IMR-90 (cell line): ENCODE measurements around the gene ACOD1.

Source experiments
- BHLHE40 ChIP-seq: fragments of 150-350 bp; IDR thresholded peaks from 2 replicates; pipeline ENCODE4 v1.6.1; 2016; ENCODE audit warnings: mild to moderate bottlenecking, low read depth, low read length
- CEBPB ChIP-seq: IDR thresholded peaks from 2 replicates; pipeline ENCODE4 v1.6.1; 2012; ENCODE audit warnings: low read depth, low read length, improper control_type of control experiment
- CHD1 ChIP-seq: IDR thresholded peaks from 2 replicates; pipeline ENCODE4 v1.6.1; 2012; ENCODE audit warnings: low read depth, low read length, improper control_type of control experiment
- FOS ChIP-seq: fragments of 150-350 bp; IDR thresholded peaks from 2 replicates; pipeline ENCODE4 v1.6.1; 2016; ENCODE audit warnings: low read depth, low read length
- MAFK ChIP-seq: IDR thresholded peaks from 2 replicates; pipeline ENCODE4 v1.6.1; 2012; ENCODE audit warnings: low read depth, low read length, improper control_type of control experiment
- MAZ ChIP-seq: IDR thresholded peaks from 2 replicates; pipeline ENCODE4 v1.6.1; 2012; ENCODE audit warnings: low read depth, mild to moderate bottlenecking, low read length, improper control_type of control experiment, moderate library complexity, borderline replicate concordance
- POLR2A ChIP-seq: IDR thresholded peaks from 2 replicates; pipeline ENCODE4 v1.6.1; 2012; ENCODE audit warnings: mild to moderate bottlenecking, low read depth, low read length
- RAD21 ChIP-seq: IDR thresholded peaks from 2 replicates; pipeline ENCODE4 v1.6.1; 2012; ENCODE audit warnings: low read length, improper control_type of control experiment
- RCOR1 ChIP-seq: IDR thresholded peaks from 2 replicates; pipeline ENCODE4 v1.6.1; 2012; ENCODE audit warnings: mild to moderate bottlenecking, low read length, improper control_type of control experiment; ENCODE audit not compliant: insufficient replicate concordance
- RFX5 ChIP-seq: IDR thresholded peaks from 2 replicates; pipeline ENCODE4 v1.8.0; 2012; ENCODE audit warnings: low read depth, mild to moderate bottlenecking, low read length, moderate library complexity
- SMC3 ChIP-seq: fragments of 150-350 bp; IDR thresholded peaks from 2 replicates; pipeline ENCODE4 v1.6.1; 2016; ENCODE audit warnings: low read depth, mild to moderate bottlenecking, antibody characterized with exemption, low read length, moderate library complexity
- TF ChIP-seq, protein P1 (sequence below): conservative IDR thresholded peaks from 2 replicates; pipeline ENCODE4 v1.5.1; 2012; ENCODE audit warnings: mild to moderate bottlenecking, low read depth, low read length, improper control_type of control experiment
- TF ChIP-seq, protein P2 (sequence below): fragments of 150-350 bp; IDR thresholded peaks from 2 replicates; pipeline ENCODE4 v1.6.1; 2017; ENCODE audit warnings: mild to moderate bottlenecking, antibody characterized with exemption, low read length, low read depth
- TF ChIP-seq, protein P3 (sequence below): fragments of 150-350 bp; IDR thresholded peaks from 2 replicates; pipeline ENCODE4 v1.6.1; 2016; ENCODE audit warnings: low read depth, mild to moderate bottlenecking, low read length, moderate library complexity, borderline replicate concordance

DNA sequence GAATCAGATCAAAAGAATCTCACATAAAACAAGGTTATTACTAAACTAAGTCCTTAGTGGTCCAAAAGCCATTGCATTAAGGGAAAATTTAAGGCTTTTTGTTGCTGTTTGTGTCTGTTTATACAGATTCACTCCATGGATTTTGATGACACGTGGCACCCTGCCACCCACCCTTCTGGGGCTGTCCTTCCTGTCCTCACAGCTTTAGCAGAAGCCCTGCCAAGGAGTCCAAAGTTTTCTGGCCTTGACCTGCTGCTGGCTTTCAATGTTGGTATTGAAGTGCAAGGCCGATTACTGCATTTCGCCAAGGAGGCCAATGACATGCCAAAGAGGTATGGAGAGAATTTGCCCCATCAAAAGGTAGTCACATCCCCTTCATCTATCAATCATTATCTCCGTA is 6.9 kb downstream of the ACOD1 start:
- no peak for TF ChIP-seq POLR2A
- no peak for TF ChIP-seq FOS
- TF ChIP-seq RAD21 = no peak
- no peak for TF ChIP-seq CEBPB
- TF ChIP-seq, protein P1, sequence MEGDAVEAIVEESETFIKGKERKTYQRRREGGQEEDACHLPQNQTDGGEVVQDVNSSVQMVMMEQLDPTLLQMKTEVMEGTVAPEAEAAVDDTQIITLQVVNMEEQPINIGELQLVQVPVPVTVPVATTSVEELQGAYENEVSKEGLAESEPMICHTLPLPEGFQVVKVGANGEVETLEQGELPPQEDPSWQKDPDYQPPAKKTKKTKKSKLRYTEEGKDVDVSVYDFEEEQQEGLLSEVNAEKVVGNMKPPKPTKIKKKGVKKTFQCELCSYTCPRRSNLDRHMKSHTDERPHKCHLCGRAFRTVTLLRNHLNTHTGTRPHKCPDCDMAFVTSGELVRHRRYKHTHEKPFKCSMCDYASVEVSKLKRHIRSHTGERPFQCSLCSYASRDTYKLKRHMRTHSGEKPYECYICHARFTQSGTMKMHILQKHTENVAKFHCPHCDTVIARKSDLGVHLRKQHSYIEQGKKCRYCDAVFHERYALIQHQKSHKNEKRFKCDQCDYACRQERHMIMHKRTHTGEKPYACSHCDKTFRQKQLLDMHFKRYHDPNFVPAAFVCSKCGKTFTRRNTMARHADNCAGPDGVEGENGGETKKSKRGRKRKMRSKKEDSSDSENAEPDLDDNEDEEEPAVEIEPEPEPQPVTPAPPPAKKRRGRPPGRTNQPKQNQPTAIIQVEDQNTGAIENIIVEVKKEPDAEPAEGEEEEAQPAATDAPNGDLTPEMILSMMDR = no peak
- no peak for TF ChIP-seq BHLHE40
- TF ChIP-seq MAZ = no peak
- TF ChIP-seq, protein P2, sequence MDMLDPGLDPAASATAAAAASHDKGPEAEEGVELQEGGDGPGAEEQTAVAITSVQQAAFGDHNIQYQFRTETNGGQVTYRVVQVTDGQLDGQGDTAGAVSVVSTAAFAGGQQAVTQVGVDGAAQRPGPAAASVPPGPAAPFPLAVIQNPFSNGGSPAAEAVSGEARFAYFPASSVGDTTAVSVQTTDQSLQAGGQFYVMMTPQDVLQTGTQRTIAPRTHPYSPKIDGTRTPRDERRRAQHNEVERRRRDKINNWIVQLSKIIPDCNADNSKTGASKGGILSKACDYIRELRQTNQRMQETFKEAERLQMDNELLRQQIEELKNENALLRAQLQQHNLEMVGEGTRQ = no peak
- TF ChIP-seq RFX5 = no peak
- TF ChIP-seq CHD1 = no peak
- TF ChIP-seq MAFK = no peak
- no peak for TF ChIP-seq RCOR1
- no peak for TF ChIP-seq SMC3
- TF ChIP-seq, protein P3, sequence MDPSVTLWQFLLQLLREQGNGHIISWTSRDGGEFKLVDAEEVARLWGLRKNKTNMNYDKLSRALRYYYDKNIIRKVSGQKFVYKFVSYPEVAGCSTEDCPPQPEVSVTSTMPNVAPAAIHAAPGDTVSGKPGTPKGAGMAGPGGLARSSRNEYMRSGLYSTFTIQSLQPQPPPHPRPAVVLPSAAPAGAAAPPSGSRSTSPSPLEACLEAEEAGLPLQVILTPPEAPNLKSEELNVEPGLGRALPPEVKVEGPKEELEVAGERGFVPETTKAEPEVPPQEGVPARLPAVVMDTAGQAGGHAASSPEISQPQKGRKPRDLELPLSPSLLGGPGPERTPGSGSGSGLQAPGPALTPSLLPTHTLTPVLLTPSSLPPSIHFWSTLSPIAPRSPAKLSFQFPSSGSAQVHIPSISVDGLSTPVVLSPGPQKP = no peak
